HCT116 (cell line): ENCODE results near the gene THPO. TPM values are rescaled to one million over a fixed set of nuclear protein-coding genes. Genes with fewer than 3 reads are reported as not detected.
A peak's percentile ranks its signal among the peaks of the same experiment; 100 is the strongest.

Source experiments
- ATAC-seq: fragments of 200-7000 bp; cut with Tn5 transposase; 2 replicates; pipeline ENCODE4 v1.9.1; 2020; ENCODE audit warnings: mild to moderate bottlenecking, moderate library complexity
- BruUV-seq: library from RNA; stranded (reverse); fragments of 400-500 nt; replicated peaks from 2 replicates; lab custom pipeline; 2021; lab: Mats Ljungman, UMichigan
- CTCF ChIA-PET: fragments of 300-600 bp; sonication (Branson Sonifier 250); formaldehyde crosslinking; loops from one replicate; lab custom pipeline; 2021; ENCODE audit warnings: antibody characterized with exemption; lab: Charles Lee
- POLR2A ChIA-PET: fragments of 300-600, 350-600 bp; sonication (Branson Sonifier 250); formaldehyde crosslinking; loops from one replicate; lab custom pipeline; 2021; ENCODE audit warnings: antibody characterized with exemption; lab: Charles Lee
- RAD21 ChIA-PET, 2 experiments: fragments of 300-600 bp; sonication (Branson Sonifier 250); formaldehyde crosslinking; loops; one replicate each; lab custom pipeline; 2023; ENCODE audit warnings: low total read pairs in 2 of 2; ENCODE audit not compliant: uncharacterized antibody in 2 of 2, unreplicated experiment in 2 of 2, low non-redundant PET in 1 of 2; lab: Charles Lee
- DNase-seq: peaks from one replicate; pipeline ENCODE4 v3.0.0-alpha.2; 2010; ENCODE audit warnings: low read depth, low spot score
- H2AFZ ChIP-seq: fragments of 200-600 bp; shearing (Covaris generic), sonication (generic); 2 replicates; pipeline ENCODE4 v1.6.1; 2017; ENCODE audit warnings: low read depth, mixed run types, mixed read lengths, antibody characterized with exemption, low read length; ENCODE audit not compliant: poor library complexity, severe bottlenecking
- H3K27ac ChIP-seq: 2 replicates; pipeline ENCODE4 v1.5.1; 2012; ENCODE audit warnings: low read depth, low read length
- H3K27me3 ChIP-seq: fragments of 200-600 bp; sonication (generic); 2 replicates; pipeline ENCODE4 v1.6.1; 2016; ENCODE audit warnings: mixed run types, low read length, mixed read lengths; ENCODE audit not compliant: insufficient read depth
- H3K36me3 ChIP-seq, 2 experiments: fragments of 200-500 bp in 1 of 2; fragments of 200-600 bp in 1 of 2; sonication (Bioruptor generic) in 1 of 2; sonication (generic) in 1 of 2; 2 replicates each; pipeline versions ENCODE4 v1.5.1 to v1.6.1; 2014 to 2016; ENCODE audit warnings: low read length in 2 of 2, inconsistent platforms in 1 of 2, mixed read lengths in 1 of 2, mixed run types in 1 of 2; ENCODE audit not compliant: insufficient read depth in 2 of 2, control insufficient read depth in 1 of 2
- H3K4me1 ChIP-seq, 2 experiments: fragments of 200-600 bp in 1 of 2; sonication (generic) in 1 of 2; 2 replicates each; pipeline versions ENCODE4 v1.5.1 to v1.6.1; 2012 to 2017; ENCODE audit warnings: low read length in 2 of 2, inconsistent platforms in 1 of 2, mild to moderate bottlenecking in 1 of 2, mixed read lengths in 1 of 2, mixed run types in 1 of 2, moderate library complexity in 1 of 2; ENCODE audit not compliant: insufficient read depth in 2 of 2, control insufficient read depth in 1 of 2
- H3K4me2 ChIP-seq: fragments of 200-600 bp; sonication (generic); 2 replicates; pipeline ENCODE4 v1.6.1; 2017; ENCODE audit warnings: mixed run types, low read length, mixed read lengths
- H3K4me3 ChIP-seq, 2 experiments: fragments of 200-600 bp in 1 of 2; sonication (generic) in 1 of 2; replicated peaks in 1 of 2; 2 replicates each; pipeline ENCODE4 v1.5.1; 2011 to 2016; ENCODE audit warnings: low read length in 2 of 2, control low read depth in 1 of 2, low read depth in 1 of 2, mild to moderate bottlenecking in 1 of 2, mixed read lengths in 1 of 2, mixed run types in 1 of 2
- H3K79me2 ChIP-seq: fragments of 200-600 bp; sonication (generic); 2 replicates; pipeline ENCODE4 v1.6.1; 2017; ENCODE audit warnings: mild to moderate bottlenecking, mixed run types, low read length, moderate library complexity, mixed read lengths; ENCODE audit not compliant: insufficient read depth
- H3K9ac ChIP-seq: fragments of 200-600 bp; sonication (generic); 2 replicates; pipeline ENCODE4 v1.6.1; 2016; ENCODE audit warnings: low read length, mixed read lengths
- H3K9me2 ChIP-seq: fragments of 200-600 bp; sonication (generic), shearing (Covaris generic); 2 replicates; pipeline ENCODE4 v1.6.1; 2017; ENCODE audit warnings: mixed run types, mild to moderate bottlenecking, moderate library complexity; ENCODE audit not compliant: insufficient read depth
- H3K9me3 ChIP-seq, 2 experiments: fragments of 200-500 bp in 1 of 2; fragments of 200-600 bp in 1 of 2; sonication (Bioruptor generic) in 1 of 2; sonication (generic) in 1 of 2; 2 replicates each; pipeline ENCODE4 v1.6.1; 2014 to 2017; ENCODE audit warnings: low read length in 2 of 2, mixed read lengths in 2 of 2, inconsistent platforms in 1 of 2, low read depth in 1 of 2, mild to moderate bottlenecking in 1 of 2, mixed run types in 1 of 2, moderate library complexity in 1 of 2; ENCODE audit not compliant: control insufficient read depth in 1 of 2, insufficient read depth in 1 of 2
- H4K20me1 ChIP-seq: fragments of 200-600 bp; sonication (generic), shearing (Covaris generic); 2 replicates; pipeline ENCODE4 v1.6.1; 2017; ENCODE audit warnings: mixed run types, mild to moderate bottlenecking, moderate library complexity; ENCODE audit not compliant: insufficient read depth
- ATF3 ChIP-seq: IDR thresholded peaks from 2 replicates; pipeline ENCODE4 v1.6.1; 2012
- EGR1 ChIP-seq: IDR thresholded peaks from 2 replicates; pipeline ENCODE4 v1.6.1; 2012; ENCODE audit warnings: low read depth
- ELF1 ChIP-seq: IDR thresholded peaks from 2 replicates; pipeline ENCODE4 v1.6.1; 2012; ENCODE audit warnings: low read depth, borderline replicate concordance
- EZH2 ChIP-seq: fragments of 200-600 bp; sonication (generic); IDR thresholded peaks from 2 replicates; pipeline ENCODE4 v1.6.1; 2017; ENCODE audit warnings: antibody characterized with exemption, mixed run types
- EZH2phosphoT487 ChIP-seq: fragments of 200-600 bp; IDR thresholded peaks from 2 replicates; pipeline ENCODE4 v1.6.1; 2018; ENCODE audit warnings: antibody characterized with exemption, borderline replicate concordance
- FOSL1 ChIP-seq: IDR thresholded peaks from 2 replicates; pipeline ENCODE4 v1.6.1; 2012; ENCODE audit warnings: low read depth
- JUND ChIP-seq: IDR thresholded peaks from 2 replicates; pipeline ENCODE4 v1.6.1; 2012
- POLR2A ChIP-seq: IDR thresholded peaks from 2 replicates; pipeline ENCODE4 v1.7.0; 2011; ENCODE audit warnings: borderline replicate concordance; ENCODE audit not compliant: insufficient read depth, insufficient read length; ENCODE audit errors: extremely low read depth
- POLR2AphosphoS5 ChIP-seq: IDR thresholded peaks from 2 replicates; pipeline ENCODE4 v1.6.1; 2011; ENCODE audit warnings: mild to moderate bottlenecking, low read depth, low read length, moderate library complexity
- RAD21 ChIP-seq: IDR thresholded peaks from 2 replicates; pipeline ENCODE4 v1.6.1; 2012; ENCODE audit warnings: low read depth, mild to moderate bottlenecking
- SIN3A ChIP-seq: IDR thresholded peaks from 2 replicates; pipeline ENCODE4 v1.6.1; 2012; ENCODE audit warnings: low read depth
- SRF ChIP-seq: IDR thresholded peaks from 2 replicates; pipeline ENCODE4 v1.6.1; 2012; ENCODE audit warnings: low read depth
- YY1 ChIP-seq: IDR thresholded peaks from 2 replicates; pipeline ENCODE4 v1.6.1; 2011; ENCODE audit warnings: low read length, low read depth, moderate library complexity, mild to moderate bottlenecking; ENCODE audit not compliant: insufficient replicate concordance; ENCODE audit errors: extremely low read depth
- ZBTB33 ChIP-seq: IDR thresholded peaks from 2 replicates; pipeline ENCODE4 v1.6.1; 2011; ENCODE audit warnings: mild to moderate bottlenecking, low read length, moderate library complexity; ENCODE audit not compliant: insufficient replicate concordance; ENCODE audit errors: extremely low read depth
- ZFX ChIP-seq: fragments of 450-650 bp; IDR thresholded peaks from 2 replicates; pipeline ENCODE4 v1.6.1; 2017
- ZNF274 ChIP-seq: fragments of 200-500 bp; sonication (Bioruptor generic); IDR thresholded peaks from 2 replicates; pipeline ENCODE4 v1.6.1; 2014; ENCODE audit warnings: mild to moderate bottlenecking, low read depth, low read length, inconsistent platforms
- intact Hi-C: fragments of 100-400 bp; cut with micrococcal nuclease; formaldehyde crosslinking; loops from 2 replicates; pipeline ENCODE4 v1.10.0; 2022
- total RNA-seq: library from RNA; stranded (reverse); gene quantifications from one replicate; pipeline ENCODE4 v1.2.1, GENCODE V29; 2021; ENCODE audit not compliant: unreplicated experiment
- TF ChIP-seq, protein P1 (sequence below): IDR thresholded peaks from 2 replicates; pipeline ENCODE4 v1.6.1; 2012

The THPO gene
- total RNA-seq, 1 experiment from 2014 or later: not detected

DNA sequence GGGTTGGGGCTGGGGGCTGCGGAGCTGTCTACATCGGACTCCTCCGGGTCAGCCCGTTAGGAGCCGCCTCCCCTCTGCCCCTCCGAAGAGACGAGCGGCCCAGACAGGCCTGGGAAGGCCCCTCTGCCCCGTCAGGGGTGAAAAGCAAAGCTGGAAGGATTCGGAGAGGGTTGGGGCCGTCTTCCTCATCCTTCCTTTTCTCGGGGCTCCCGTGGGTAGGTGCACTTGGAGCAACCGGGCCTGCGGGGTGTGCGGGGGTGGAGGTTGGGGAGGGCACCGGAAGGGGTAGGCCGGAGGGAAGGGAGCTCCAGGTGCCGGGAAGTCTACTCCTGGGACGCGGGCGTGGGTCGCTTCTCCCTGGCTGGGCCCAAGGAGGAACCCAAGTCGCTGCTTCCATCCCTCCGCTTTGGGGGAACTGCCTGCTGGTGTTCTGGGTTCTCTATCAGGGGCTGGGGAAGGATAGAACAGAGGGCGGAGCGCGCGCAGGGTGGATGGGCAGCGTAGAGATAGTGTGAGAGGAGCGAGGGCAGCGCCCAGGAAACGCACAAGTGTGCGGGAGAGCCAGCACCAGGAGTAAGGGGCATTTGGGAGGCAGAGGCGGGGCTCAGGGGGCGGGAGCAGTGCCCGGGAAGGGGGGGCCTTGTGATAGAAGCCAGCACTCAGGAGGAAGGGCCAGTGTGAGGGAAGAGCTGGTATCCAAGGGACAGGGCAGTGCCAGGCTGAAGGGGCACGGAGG lies 15.9 kb downstream of the THPO start:
- H2AFZ ChIP-seq: no peak overlapping the region

GRCh38 chr3:184361532-184361931 lies 16.5 kb downstream of the THPO start, which contains the start of the genes CLCN2 and POLR2H:
TSS of gene CLCN2 (minus strand) at chr3:184361605. CDS start at chr3:184361479, 126 bp downstream.
TSS of gene POLR2H (plus strand) at chr3:184361710. CDS start at chr3:184363493, 1,783 bp downstream.
- ChIA-PET CTCF (interaction anchor here (0.9 to 1.5 kb wide), 2 partner anchors 16 to 191 kb away, joined by 3 to 7 read pairs; no protein-coding TSS in a partner anchor), RAD21 (interaction anchor here in 1 of 2 experiments (0.7 kb wide), 1 partner anchor 10 kb away, joined by 3 read pairs; no protein-coding TSS in a partner anchor), POLR2A (interaction anchor here (1.1 to 2.6 kb wide), 7 partner anchors 10 to 180 kb away, joined by 3 to 13 read pairs (median 5); no protein-coding TSS in a partner anchor)
- no peaks in the 10 kb centered on the region for H3K9me2 ChIP-seq
- no peaks in the 10 kb centered on the region for H4K20me1 ChIP-seq
- H2AFZ ChIP-seq: no peak within 1 kb of the TSS
- H3K4me1 ChIP-seq: peaks cover 9 to 25% of the 10 kb centered on the region in 2 experiments
- H3K36me3 ChIP-seq: peaks cover 15 to 20% of the 10 kb centered on the region in 2 experiments; a peak in 3 of 4 replicates
- H3K27ac ChIP-seq: peak within 1 kb of the TSS; percentile 96
- DNase-seq: no peak
- no peaks in the 10 kb centered on the region for H3K9me3 ChIP-seq
- intact Hi-C loops: no loop called here
- H3K4me2 ChIP-seq: peak within 1 kb of the TSS; percentile 99
- peak within 1 kb of the TSS; percentile 99 for H3K9ac ChIP-seq
- ATAC-seq: peak; percentile 52
- peaks cover 42% of the 10 kb centered on the region for H3K79me2 ChIP-seq
- H3K4me3 ChIP-seq: peak within 1 kb of the TSS; percentile 95 to 96
- BruUV-seq: no TSS peak
- H3K27me3 ChIP-seq: no peaks in the 10 kb centered on the region
- TF ChIP-seq YY1 (peak; percentile 55), FOSL1 (no peak), ATF3 (no peak), EZH2 (no peak), ZBTB33 (no peak), EZH2phosphoT487 (no peak), JUND (no peak), ZNF274 (no peak), SIN3A (no peak), EGR1 (no peak), POLR2AphosphoS5 (peak; percentile 55), SRF (no peak), RAD21 (no peak), ZFX (peak; percentile 69)
- TF ChIP-seq, protein P1, sequence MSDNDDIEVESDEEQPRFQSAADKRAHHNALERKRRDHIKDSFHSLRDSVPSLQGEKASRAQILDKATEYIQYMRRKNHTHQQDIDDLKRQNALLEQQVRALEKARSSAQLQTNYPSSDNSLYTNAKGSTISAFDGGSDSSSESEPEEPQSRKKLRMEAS: no peak

More for the DNA sequence above, 15.9 kb downstream of the THPO start:
- ChIA-PET RAD21 (interaction anchor here in 1 of 2 experiments (0.6 to 0.7 kb wide), 2 partner anchors 9 to 10 kb away, joined by 3 read pairs; no protein-coding TSS in a partner anchor), POLR2A (interaction anchor here (0.7 to 2.6 kb wide), 9 partner anchors 10 to 179 kb away, joined by 3 to 13 read pairs (median 4); no protein-coding TSS in a partner anchor), CTCF (interaction anchor here (0.5 to 1.5 kb wide), 5 partner anchors 10 to 190 kb away, joined by 3 to 7 read pairs (median 3); no protein-coding TSS in a partner anchor)
- DNase-seq (peak; percentile 63), ATAC-seq (peak; percentile 36)
- Histone ChIP-seq H3K79me2 (peaks cover 47% of the 10 kb centered on the region), H3K9me2 (no peaks in the 10 kb centered on the region), H3K9ac (peak overlapping the region; percentile 99), H3K27ac (peak overlapping the region; percentile 96), H3K4me1 (peaks cover 9 to 25% of the 10 kb centered on the region in 2 experiments), H3K36me3 (peaks cover 20 to 21% of the 10 kb centered on the region in 2 experiments; a peak in 3 of 4 replicates), H3K4me3 (peak overlapping the region; percentile 95 to 96), H3K9me3 (no peaks in the 10 kb centered on the region), H3K27me3 (no peaks in the 10 kb centered on the region), H3K4me2 (peak overlapping the region; percentile 99), H4K20me1 (no peaks in the 10 kb centered on the region)
- peak; percentile 48 for TF ChIP-seq ZFX
- peak; percentile 7 for TF ChIP-seq POLR2A
- peak; percentile 54; the same call in 1 of the 2 replicates for TF ChIP-seq POLR2AphosphoS5
- TF ChIP-seq ELF1: no peak
- TF ChIP-seq RAD21: no peak
- intact Hi-C loops: loop anchor here (2.0 kb wide), 2 partner anchors 47 to 183 kb away; partner anchors contain the start of gene EIF4G1
- TSS peak; percentile 33 for BruUV-seq
